OCI-LY3 (cell line): ENCODE data around the gene GSG1L.

Source experiments
- H2AFZ ChIP-seq: fragments of 200-600, 300-600 bp; shearing (Covaris generic); 2 replicates; pipeline ENCODE4 v1.6.0; 2014; ENCODE audit warnings: antibody characterized with exemption, low read depth, low read length
- H3K27ac ChIP-seq: fragments of 200-600, 300-600 bp; sonication (generic); 2 replicates; pipeline ENCODE4 v1.5.1; 2014; ENCODE audit warnings: mild to moderate bottlenecking, low read length, moderate library complexity, mixed read lengths
- H3K27me3 ChIP-seq: fragments of 200-600, 300-600 bp; sonication (generic); 2 replicates; pipeline ENCODE4 v1.6.1; 2014; ENCODE audit warnings: low read depth, low read length, mixed read lengths
- H3K36me3 ChIP-seq: fragments of 200-600, 300-600 bp; sonication (generic); replicated peaks from 2 replicates; pipeline ENCODE3; 2014; ENCODE audit warnings: low read depth, low read length, mixed read lengths
- H3K4me1 ChIP-seq: fragments of 300-600, 200-600 bp; sonication (generic); 2 replicates; pipeline ENCODE4 v1.6.1; 2014; ENCODE audit warnings: low read length, mixed read lengths
- H3K4me2 ChIP-seq: fragments of 200-600, 300-600 bp; sonication (generic); 2 replicates; pipeline ENCODE4 v1.6.1; 2014; ENCODE audit warnings: low read length, mixed read lengths
- H3K4me3 ChIP-seq: fragments of 300-600, 200-600 bp; sonication (generic); 2 replicates; pipeline ENCODE4 v1.5.1; 2014; ENCODE audit warnings: antibody characterized with exemption, mild to moderate bottlenecking, low read length, moderate library complexity
- H3K79me2 ChIP-seq: fragments of 300-600, 200-600 bp; shearing (Covaris generic); 2 replicates; pipeline ENCODE4 v1.6.1; 2014; ENCODE audit warnings: mild to moderate bottlenecking, low read length, mixed read lengths
- H3K9ac ChIP-seq: fragments of 300-600, 200-600 bp; shearing (Covaris generic); 2 replicates; pipeline ENCODE4 v1.6.0; 2014; ENCODE audit warnings: mild to moderate bottlenecking, low read length, moderate library complexity
- H3K9me3 ChIP-seq: fragments of 200-600, 300-600 bp; shearing (Covaris generic); 2 replicates; pipeline ENCODE4 v1.6.1; 2014; ENCODE audit warnings: low read length, mixed read lengths; ENCODE audit not compliant: insufficient read depth
- H4K20me1 ChIP-seq: fragments of 200-600, 300-600 bp; sonication (generic); 2 replicates; pipeline ENCODE4 v1.6.1; 2016; ENCODE audit warnings: low read length, mixed read lengths; ENCODE audit not compliant: insufficient read depth
- CTCF ChIP-seq: fragments of 200-600, 300-600 bp; sonication (generic); IDR thresholded peaks from 2 replicates; pipeline ENCODE4 v1.5.1; 2014; ENCODE audit warnings: antibody characterized with exemption, low read length, low read depth
- EZH2phosphoT487 ChIP-seq: fragments of 200-600 bp; shearing (Covaris generic); IDR thresholded peaks from 2 replicates; pipeline ENCODE4 v1.6.1; 2018; ENCODE audit warnings: antibody characterized with exemption, mixed run types, low read depth

The GSG1L gene

GRCh38 chr16:27759967-27760788 is 303.3 kb downstream of the GSG1L start:
- H4K20me1 ChIP-seq = no peaks in the 10 kb centered on the region
- H2AFZ ChIP-seq = no peak overlapping the region
- H3K4me3 ChIP-seq = no peak overlapping the region
- H3K79me2 ChIP-seq = no peaks in the 10 kb centered on the region
- no peak overlapping the region for H3K9ac ChIP-seq
- no peak overlapping the region for H3K4me2 ChIP-seq
- H3K36me3 ChIP-seq = no peaks in the 10 kb centered on the region
- TF ChIP-seq CTCF (no peak), EZH2phosphoT487 (no peak)
- no peaks in the 10 kb centered on the region for H3K27me3 ChIP-seq
- no peaks in the 10 kb centered on the region for H3K9me3 ChIP-seq
- no peak overlapping the region for H3K27ac ChIP-seq
- no peaks in the 10 kb centered on the region for H3K4me1 ChIP-seq

- no peaks in the 10 kb centered on the region for H3K4me1 ChIP-seq
- no peak overlapping the region for H3K4me3 ChIP-seq
- H4K20me1 ChIP-seq = no peaks in the 10 kb centered on the region
- H2AFZ ChIP-seq = no peak overlapping the region
- no peaks in the 10 kb centered on the region for H3K79me2 ChIP-seq
- H3K9ac ChIP-seq = no peak overlapping the region
- no peak overlapping the region for H3K27ac ChIP-seq
- H3K4me2 ChIP-seq = no peak overlapping the region
- TF ChIP-seq EZH2phosphoT487 (no peak), CTCF (no peak)
- H3K36me3 ChIP-seq = no peaks in the 10 kb centered on the region
- no peaks in the 10 kb centered on the region for H3K27me3 ChIP-seq
- H3K9me3 ChIP-seq = no peaks in the 10 kb centered on the region
Measured at GRCh38 chr16:27759301-27759871, 304.1 kb downstream of the GSG1L start.

- no peak overlapping the region for H3K4me3 ChIP-seq
- no peak overlapping the region for H3K4me2 ChIP-seq
- no peaks in the 10 kb centered on the region for H3K36me3 ChIP-seq
- H3K9ac ChIP-seq = no peak overlapping the region
- H3K79me2 ChIP-seq = no peaks in the 10 kb centered on the region
- no peak overlapping the region for H2AFZ ChIP-seq
- no peak overlapping the region for H3K27ac ChIP-seq
- H3K4me1 ChIP-seq = no peaks in the 10 kb centered on the region
- no peaks in the 10 kb centered on the region for H3K27me3 ChIP-seq
- H3K9me3 ChIP-seq = no peaks in the 10 kb centered on the region
- TF ChIP-seq EZH2phosphoT487 = no peak
- TF ChIP-seq CTCF = no peak
- H4K20me1 ChIP-seq = no peaks in the 10 kb centered on the region
Measured at GRCh38 chr16:27758544-27758943, 305.0 kb downstream of the GSG1L start.

- H3K4me2 ChIP-seq = no peak overlapping the region
- H3K9ac ChIP-seq = no peak overlapping the region
- TF ChIP-seq EZH2phosphoT487 = no peak
- TF ChIP-seq CTCF = no peak
- no peak overlapping the region for H3K27ac ChIP-seq
- no peaks in the 10 kb centered on the region for H4K20me1 ChIP-seq
- H3K9me3 ChIP-seq = no peaks in the 10 kb centered on the region
- H3K4me1 ChIP-seq = no peaks in the 10 kb centered on the region
- H2AFZ ChIP-seq = no peak overlapping the region
- H3K4me3 ChIP-seq = no peak overlapping the region
- H3K79me2 ChIP-seq = no peaks in the 10 kb centered on the region
- H3K27me3 ChIP-seq = no peaks in the 10 kb centered on the region
- H3K36me3 ChIP-seq = no peaks in the 10 kb centered on the region
Measured at GRCh38 chr16:27756206-27756970, 307.1 kb downstream of the GSG1L start.
